OCI-LY7 (cell line): ENCODE results near the gene SDCCAG8. TPM values are rescaled to one million over a fixed set of nuclear protein-coding genes. Genes with fewer than 3 reads are reported as not detected.

ENCODE experiments used
- BruUV-seq: library from RNA; stranded (reverse); fragments of 400-500 nt; replicated peaks from 2 replicates; lab custom pipeline; 2021; lab: Mats Ljungman, UMichigan
- CTCF ChIA-PET: fragments of 300-600 bp; sonication (Branson Sonifier 250); formaldehyde crosslinking; loops from one replicate; lab custom pipeline; 2022; ENCODE audit warnings: antibody characterized with exemption; ENCODE audit not compliant: unreplicated experiment; lab: Charles Lee
- POLR2A ChIA-PET: fragments of 300-600 bp; sonication (Branson Sonifier 250); formaldehyde crosslinking; loops from one replicate; lab custom pipeline; 2022; ENCODE audit warnings: antibody characterized with exemption; lab: Charles Lee
- DNase-seq: peaks from one replicate; pipeline ENCODE4 v3.0.0-alpha.2; 2015; ENCODE audit warnings: low spot score
- H2AFZ ChIP-seq: fragments of 200-600 bp; sonication (generic), shearing (Covaris generic); 2 replicates; pipeline ENCODE4 v1.6.1; 2014; ENCODE audit warnings: mild to moderate bottlenecking, antibody characterized with exemption, low read length, moderate library complexity
- H3K27ac ChIP-seq: fragments of 200-600 bp; sonication (generic); 2 replicates; pipeline ENCODE4 v1.5.1; 2014; ENCODE audit warnings: mixed run types, low read depth, mild to moderate bottlenecking, moderate library complexity, low read length, inconsistent platforms; ENCODE audit not compliant: poor library complexity, severe bottlenecking
- H3K36me3 ChIP-seq: fragments of 200-600 bp; sonication (generic); 2 replicates; pipeline ENCODE4 v1.6.1; 2014; ENCODE audit warnings: mild to moderate bottlenecking, antibody characterized with exemption, low read length, moderate library complexity, mixed read lengths; ENCODE audit not compliant: insufficient read depth
- H3K4me1 ChIP-seq: fragments of 200-600 bp; sonication (generic); 2 replicates; pipeline ENCODE4 v1.5.1; 2014; ENCODE audit warnings: mild to moderate bottlenecking, low read length; ENCODE audit not compliant: insufficient read depth, poor library complexity, severe bottlenecking
- H3K4me2 ChIP-seq: fragments of 200-600 bp; sonication (generic); 2 replicates; pipeline ENCODE4 v1.6.1; 2014; ENCODE audit warnings: mild to moderate bottlenecking, low read length
- H3K4me3 ChIP-seq: fragments of 200-600 bp; sonication (generic); 2 replicates; pipeline ENCODE4 v1.5.1; 2014; ENCODE audit warnings: mild to moderate bottlenecking, low read depth, low read length; ENCODE audit not compliant: poor library complexity, severe bottlenecking
- H3K79me2 ChIP-seq: fragments of 200-600 bp; sonication (generic); 2 replicates; pipeline ENCODE4 v1.6.1; 2016; ENCODE audit warnings: low read depth, mild to moderate bottlenecking, low read length, moderate library complexity, mixed read lengths; ENCODE audit not compliant: insufficient read depth
- H3K9me2 ChIP-seq: fragments of 200-600 bp; sonication (generic); 2 replicates; pipeline ENCODE4 v1.6.1; 2016; ENCODE audit warnings: mild to moderate bottlenecking, low read length, mixed read lengths; ENCODE audit not compliant: insufficient read depth
- H3K9me3 ChIP-seq: fragments of 200-600 bp; sonication (generic); 2 replicates; pipeline ENCODE4 v1.6.1; 2014; ENCODE audit warnings: mild to moderate bottlenecking, mixed run types, low read length, mixed read lengths
- H4K20me1 ChIP-seq: fragments of 200-600 bp; sonication (generic); 2 replicates; pipeline ENCODE4 v1.6.1; 2014; ENCODE audit warnings: mild to moderate bottlenecking, antibody characterized with exemption, low read length, moderate library complexity, mixed read lengths; ENCODE audit not compliant: insufficient read depth
- CTCF ChIP-seq: fragments of 200-600 bp; sonication (generic); conservative IDR thresholded peaks from 2 replicates; pipeline ENCODE4 v1.5.1; 2014; ENCODE audit warnings: mild to moderate bottlenecking, antibody characterized with exemption, low read length, moderate library complexity, mixed read lengths
- EZH2phosphoT487 ChIP-seq: fragments of 200-600 bp; sonication (generic); IDR thresholded peaks from 2 replicates; pipeline ENCODE4 v1.6.1; 2018; ENCODE audit warnings: low read depth, borderline replicate concordance, mild to moderate bottlenecking, mixed run types, antibody characterized with exemption, low read length, moderate library complexity, mixed read lengths
- intact Hi-C: fragments of 100-400 bp; cut with micrococcal nuclease; formaldehyde crosslinking; loops from one replicate; pipeline ENCODE4 v1.10.0; 2022; ENCODE audit not compliant: unreplicated experiment
- total RNA-seq, 2 experiments: library from RNA; depleted of rRNA in 1 of 2; stranded (reverse); fragments of >200 nt in 1 of 2; shearing (Covaris generic) in 1 of 2; gene quantifications; 2 replicates each; pipeline ENCODE4 v1.2.3, GENCODE V29; 2014 to 2022

SDCCAG8 gene
- total RNA-seq, 2 experiments from 2014 or later = 18.1 to 28.7 TPM

GRCh38 chr1:243301059-243301458 lies 45.2 kb downstream of the SDCCAG8 start:
- Histone ChIP-seq H3K79me2 (no peaks in the 10 kb centered on the region), H3K4me3 (no peak overlapping the region), H2AFZ (no peak overlapping the region), H3K4me1 (no peaks in the 10 kb centered on the region), H3K9me3 (peaks cover 4% of the 10 kb centered on the region; the same call in 1 of the 2 replicates), H3K9me2 (no peaks in the 10 kb centered on the region), H3K4me2 (no peak overlapping the region), H4K20me1 (no peaks in the 10 kb centered on the region), H3K36me3 (no peaks in the 10 kb centered on the region), H3K27ac (no peak overlapping the region)
- CTCF ChIA-PET = no interaction called here
- TF ChIP-seq CTCF (no peak), EZH2phosphoT487 (no peak)
- no TSS peak for BruUV-seq
- intact Hi-C loops = no loop called here
- no peak for DNase-seq
- POLR2A ChIA-PET = interaction anchor here (0.9 kb wide), 1 partner anchor 46 kb away, joined by 3 read pairs; the partner anchor contains the start of gene SDCCAG8

GRCh38 chr1:243311809-243312208 lies 56.0 kb downstream of the SDCCAG8 start:
- ChIA-PET CTCF (no interaction called here), POLR2A (interaction anchor here (0.5 to 0.7 kb wide), 3 partner anchors 340 to 1705 kb away, joined by 3 to 5 read pairs (median 3); no protein-coding TSS in a partner anchor)
- no peaks in the 10 kb centered on the region for H3K79me2 ChIP-seq
- no peaks in the 10 kb centered on the region for H3K4me1 ChIP-seq
- BruUV-seq = no TSS peak
- TF ChIP-seq EZH2phosphoT487 = no peak
- no peak for TF ChIP-seq CTCF
- no peak overlapping the region for H2AFZ ChIP-seq
- H3K4me3 ChIP-seq = no peak overlapping the region
- H3K9me3 ChIP-seq = no peaks in the 10 kb centered on the region
- intact Hi-C loops = no loop called here
- H4K20me1 ChIP-seq = no peaks in the 10 kb centered on the region
- peaks cover 4% of the 10 kb centered on the region; the same call in 1 of the 2 replicates for H3K36me3 ChIP-seq
- no peak overlapping the region for H3K27ac ChIP-seq
- H3K9me2 ChIP-seq = no peaks in the 10 kb centered on the region
- no peak overlapping the region for H3K4me2 ChIP-seq
- no peak for DNase-seq

DNA sequence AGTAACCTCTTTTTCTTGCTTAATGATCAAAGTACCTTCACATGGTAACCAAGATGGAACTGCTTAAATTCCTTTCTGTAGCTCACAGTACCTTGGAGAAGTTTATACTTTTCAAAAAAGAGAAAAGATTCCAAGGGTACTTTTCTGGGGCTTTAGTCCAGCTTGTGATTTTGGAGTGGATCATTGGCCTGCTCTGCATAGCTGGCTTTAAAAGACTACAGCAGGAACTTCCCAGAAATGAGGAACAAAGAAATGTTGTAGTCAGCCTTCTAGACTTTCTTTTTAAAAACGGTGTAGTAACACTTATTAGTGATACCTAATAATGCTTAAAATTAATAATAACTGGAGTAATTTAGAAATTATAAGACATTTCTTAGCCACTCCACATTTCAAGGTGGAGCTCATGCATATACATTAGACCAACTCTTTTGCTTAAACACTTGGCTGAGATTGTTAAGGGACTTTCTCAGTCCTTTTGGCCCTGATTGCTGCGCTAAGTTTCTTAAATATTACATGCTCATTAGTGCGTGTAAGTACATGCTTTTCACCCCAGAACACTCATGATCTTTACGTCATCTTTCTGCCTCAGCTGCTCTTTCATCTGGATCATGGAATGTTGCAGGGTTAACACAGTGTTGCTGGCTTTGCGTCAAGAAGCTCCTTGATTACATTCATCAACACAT lies 57.3 kb downstream of the SDCCAG8 start:
- Histone ChIP-seq H3K9me2 (no peaks in the 10 kb centered on the region), H3K27ac (no peak overlapping the region), H4K20me1 (no peaks in the 10 kb centered on the region), H3K4me2 (no peak overlapping the region), H2AFZ (no peak overlapping the region), H3K4me3 (no peak overlapping the region), H3K9me3 (no peaks in the 10 kb centered on the region), H3K36me3 (peaks cover 6% of the 10 kb centered on the region; the same call in 1 of the 2 replicates), H3K79me2 (no peaks in the 10 kb centered on the region), H3K4me1 (no peaks in the 10 kb centered on the region)
- ChIA-PET POLR2A (interaction anchor here (0.7 to 2.0 kb wide), 2 partner anchors 9 to 57 kb away, joined by 3 to 4 read pairs; partner anchors contain the start of gene SDCCAG8), CTCF (no interaction called here)
- no peak for DNase-seq
- BruUV-seq = no TSS peak
- intact Hi-C loops = no loop called here
- no peak for TF ChIP-seq CTCF
- no peak for TF ChIP-seq EZH2phosphoT487
